ENCODE results near the gene TCOF1.

The TCOF1 gene

DNA sequence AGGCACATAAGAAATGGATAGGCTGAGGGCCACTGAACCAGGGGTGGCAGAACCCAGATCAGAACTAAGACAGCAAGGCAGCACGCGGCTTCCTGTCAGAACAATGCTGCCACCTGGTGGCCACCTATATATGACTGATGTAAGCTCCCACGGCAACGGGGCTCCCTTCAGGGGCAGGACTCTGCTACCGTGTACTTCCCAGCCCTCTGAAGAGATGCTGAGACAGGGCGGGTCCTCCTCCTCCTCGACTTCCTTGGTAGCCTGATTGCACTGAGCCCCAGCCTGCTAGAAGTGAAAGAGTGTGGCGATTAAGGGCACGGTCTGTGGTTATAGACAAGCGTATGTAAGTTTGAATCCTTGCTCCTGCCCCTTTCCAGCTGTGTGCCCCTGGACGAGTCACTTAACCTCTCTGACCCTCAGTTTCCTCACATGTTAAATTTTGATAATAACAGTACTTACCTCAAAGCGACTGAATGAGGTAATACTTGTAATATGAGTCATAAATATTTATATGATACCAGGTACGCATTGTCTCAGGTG, 78.7 kb downstream of the TCOF1 start:
- DNase-seq: peak; percentile 49 to 89

DNA sequence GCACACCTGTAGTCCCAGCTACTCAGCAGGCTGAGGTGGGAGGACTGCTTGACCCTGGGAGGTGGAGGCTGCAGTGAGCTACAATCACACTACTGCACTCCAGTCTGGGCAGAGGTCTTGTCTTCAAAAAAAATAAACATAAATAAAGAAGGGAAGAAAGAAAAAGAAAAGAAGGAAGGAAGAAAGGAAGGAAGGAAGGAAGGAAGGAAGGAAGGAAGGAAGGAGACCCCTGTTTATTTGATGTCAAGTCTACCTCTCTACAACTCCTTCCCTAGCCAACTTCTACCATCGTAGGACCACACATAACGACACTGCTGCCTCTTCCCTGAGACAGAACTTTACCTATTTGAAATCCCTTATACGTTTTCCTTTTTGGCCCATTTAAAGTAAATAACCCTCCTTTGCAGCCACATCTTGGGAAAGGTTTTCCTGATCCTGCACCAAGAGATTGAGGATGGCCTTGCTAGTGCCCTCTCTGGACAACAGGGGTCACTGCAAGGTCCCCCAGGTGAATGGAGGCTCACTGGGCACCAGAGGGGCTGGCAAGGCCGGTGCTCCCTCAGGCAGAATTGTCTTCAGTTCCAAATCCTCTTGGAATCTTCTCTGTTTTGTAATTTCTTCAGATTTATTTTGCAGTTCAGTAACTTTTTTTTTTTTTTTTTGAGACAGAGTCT, 81.5 kb downstream of the TCOF1 start:
- DNase-seq: no peak

DNA sequence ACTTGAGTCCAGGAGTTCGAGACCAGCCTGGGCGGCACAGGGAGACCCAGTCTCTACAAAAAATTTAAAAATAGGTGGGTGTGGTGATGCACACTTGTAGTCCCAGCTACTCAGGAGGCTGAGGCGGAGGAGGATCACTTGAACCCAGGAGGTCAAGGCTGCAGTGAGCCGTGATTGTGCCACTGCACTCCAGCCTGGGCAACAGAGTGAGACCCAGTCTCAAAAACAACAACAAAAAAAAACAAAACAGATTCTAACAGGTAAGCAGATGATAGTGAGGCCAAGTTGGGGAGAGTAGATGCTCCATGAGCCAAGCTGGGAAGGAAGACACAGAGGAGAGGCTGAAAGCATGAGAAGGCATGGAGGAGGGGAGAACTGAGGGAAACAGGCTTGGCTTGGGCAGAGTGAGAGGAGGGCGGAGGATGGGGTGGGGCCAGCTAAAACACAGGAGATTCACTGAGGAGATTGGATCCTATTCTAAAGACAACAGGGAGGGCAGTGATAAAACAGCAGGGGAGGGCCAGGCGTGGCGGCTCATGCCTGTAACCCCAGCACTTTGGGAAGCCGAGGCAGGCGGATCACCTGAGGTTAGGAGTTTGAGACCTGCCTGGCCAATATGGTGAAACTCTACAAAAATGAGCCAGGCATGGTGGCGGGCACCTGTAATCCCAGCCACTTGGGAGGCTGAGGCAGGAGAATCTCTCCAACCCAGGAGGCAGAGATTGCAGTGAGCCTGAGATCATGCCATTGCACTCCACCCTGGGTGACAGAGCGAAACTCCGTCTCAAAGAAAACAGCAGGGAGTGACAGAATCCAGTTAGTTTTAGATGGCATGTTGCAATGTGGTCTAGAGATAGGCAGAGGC, 83.7 kb downstream of the TCOF1 start:
- DNase-seq: no peak

DNA sequence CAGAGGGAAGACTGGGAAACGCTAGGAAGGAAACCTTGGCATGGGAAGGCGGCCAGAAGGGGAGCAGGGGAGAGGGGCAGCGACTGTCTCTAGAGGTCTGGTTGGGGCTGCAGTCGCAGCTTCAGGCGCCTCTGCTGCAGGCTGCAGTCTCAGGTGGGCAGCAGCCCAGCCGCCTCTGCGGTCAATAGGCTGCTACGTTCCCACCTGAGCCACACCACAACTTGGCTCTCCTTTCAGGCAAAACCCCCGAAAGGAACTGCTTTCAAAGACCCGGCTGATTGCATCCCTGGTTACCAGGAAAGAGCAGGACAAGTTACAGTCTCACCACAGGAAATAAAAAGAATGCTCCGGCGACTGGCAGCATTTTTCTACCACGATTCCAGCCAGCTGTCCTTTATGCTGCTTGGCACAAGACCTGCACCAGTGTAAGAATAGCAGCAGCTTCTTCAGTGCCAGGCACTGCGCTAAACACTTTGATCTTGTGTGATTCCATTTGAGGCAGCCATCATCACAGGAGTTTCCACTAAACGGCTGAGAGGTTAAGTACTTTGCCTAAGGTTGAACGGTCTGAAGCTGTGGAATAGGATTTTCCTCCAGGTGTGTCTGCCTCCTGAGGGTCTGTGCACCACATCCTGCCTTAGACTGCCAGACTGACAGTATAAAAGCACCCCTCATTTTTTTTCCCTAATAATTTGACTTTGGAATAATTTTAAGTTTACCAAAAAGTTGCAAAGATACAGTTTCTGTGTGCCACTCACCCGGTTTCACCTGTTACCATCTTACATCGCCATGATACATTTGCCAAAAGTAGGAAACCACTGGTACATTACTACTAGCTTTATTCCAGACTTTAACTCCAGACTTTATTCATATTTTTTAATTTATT, 84.6 kb downstream of the TCOF1 start:
- DNase-seq: no peak

DNA sequence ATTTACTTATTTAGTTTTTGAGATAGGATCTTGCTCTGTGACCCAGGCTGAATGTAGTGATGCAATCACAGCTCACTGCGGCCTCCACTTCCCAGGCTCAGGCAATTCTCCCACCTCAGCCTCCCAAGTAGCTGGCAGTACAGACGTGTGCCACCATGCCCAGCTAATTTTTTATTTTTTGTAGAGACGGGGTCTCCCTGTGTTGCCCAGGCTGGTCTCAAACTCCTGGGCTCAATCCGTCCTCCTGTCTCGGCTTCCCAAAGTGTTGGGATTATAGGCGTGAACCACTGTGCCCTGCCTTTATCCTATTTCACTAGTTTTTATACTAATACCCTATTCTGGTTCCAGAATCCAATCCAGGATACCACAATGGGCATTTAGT, 85.2 kb downstream of the TCOF1 start:
- DNase-seq: no peak

DNA sequence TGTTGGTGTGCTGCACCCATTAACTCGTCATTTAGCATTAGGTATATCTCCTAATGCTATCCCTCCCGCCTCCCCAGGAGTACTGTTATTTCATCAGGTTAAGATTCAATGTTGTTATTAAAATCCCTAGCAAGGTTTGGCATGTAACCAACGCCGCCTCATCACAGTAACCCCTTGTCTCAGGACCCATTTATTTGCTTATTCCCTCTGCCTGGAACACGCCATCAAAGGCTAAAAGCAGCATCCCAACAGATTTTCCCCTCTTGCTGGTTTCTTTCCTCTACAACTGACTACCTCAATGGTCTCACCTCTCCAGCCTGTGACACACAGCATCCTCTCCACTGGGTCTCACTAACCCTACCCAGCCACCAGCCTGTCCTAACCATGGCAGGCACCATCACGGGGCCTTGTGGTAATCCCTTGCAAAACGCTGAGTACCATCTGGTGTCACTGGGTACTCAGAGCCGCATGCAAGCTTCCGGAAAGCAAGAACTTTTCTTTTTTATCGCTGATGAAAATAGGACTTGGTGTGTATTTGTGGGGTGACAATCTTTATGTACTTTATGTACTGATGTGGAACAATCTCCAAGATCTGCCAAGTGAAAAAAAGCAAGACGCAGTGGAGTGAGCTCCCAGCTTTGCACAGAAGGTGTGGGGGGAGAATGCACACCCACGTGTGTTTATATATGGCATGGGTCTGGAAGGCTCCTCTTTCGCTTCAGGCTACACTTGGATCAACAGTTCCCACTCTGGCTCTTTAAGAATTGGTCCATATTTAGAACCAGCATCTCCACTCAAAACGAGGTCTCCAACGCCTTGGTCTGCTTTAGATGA, 86.0 kb downstream of the TCOF1 start:
- DNase-seq: no peak

DNA sequence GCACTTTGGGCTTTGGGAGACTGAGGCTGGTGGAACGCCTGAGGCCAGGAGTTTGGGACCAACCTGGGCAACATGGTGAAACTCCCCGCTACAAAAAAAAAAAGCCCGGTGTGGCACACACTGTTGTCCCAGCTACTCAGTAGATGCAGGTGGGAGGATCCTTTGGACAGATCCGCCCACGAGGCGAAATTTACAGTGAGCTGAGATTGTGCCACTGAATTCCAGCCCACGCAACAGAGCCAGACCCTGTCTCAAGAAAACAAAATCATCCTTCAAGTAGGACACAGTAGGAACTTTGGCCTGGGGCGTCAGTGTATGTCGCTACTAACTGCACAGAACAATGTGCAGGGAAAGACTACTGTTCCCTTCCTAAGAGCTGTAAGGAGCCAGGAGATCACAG, 87.3 kb downstream of the TCOF1 start:
- no peak for DNase-seq

DNA sequence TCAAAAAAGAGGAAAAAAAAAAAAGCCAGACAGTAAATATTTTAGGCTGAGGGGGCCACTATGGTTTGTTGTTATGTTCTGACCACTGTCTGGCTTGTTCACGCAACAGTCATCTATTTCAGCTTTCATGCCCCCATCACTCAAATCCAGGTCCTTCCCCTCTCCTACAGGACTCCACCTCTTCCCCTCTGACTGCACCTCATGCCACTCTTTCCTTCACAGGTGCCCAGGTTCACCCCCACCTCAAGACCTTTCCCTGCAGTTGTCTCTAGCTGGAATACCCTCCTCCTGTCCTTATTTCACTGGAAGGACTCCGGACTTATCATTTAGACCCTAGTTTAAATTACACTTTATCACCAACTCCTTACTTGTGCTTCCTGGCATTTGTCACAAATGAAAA, 88.6 kb downstream of the TCOF1 start:
- DNase-seq: no peak

DNA sequence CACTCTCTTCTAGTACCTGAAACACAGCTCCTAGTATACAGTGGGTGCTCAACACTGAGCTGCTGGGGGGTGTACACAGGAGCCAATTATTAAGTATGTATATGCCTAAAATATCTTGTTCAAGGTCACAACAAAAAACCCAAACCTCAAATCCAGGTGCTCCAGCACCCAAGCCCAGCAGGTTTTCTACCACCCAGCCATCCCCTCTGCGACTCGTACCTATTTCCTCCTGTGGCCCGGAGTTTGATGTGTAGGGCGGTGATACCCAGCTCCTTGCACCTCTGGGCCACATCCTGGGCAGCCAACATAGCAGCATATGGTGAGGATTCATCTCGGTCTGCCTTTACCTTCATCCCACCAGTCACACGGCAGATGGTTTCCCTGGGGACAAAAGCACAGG, 89.1 kb downstream of the TCOF1 start:
- DNase-seq: no peak

DNA sequence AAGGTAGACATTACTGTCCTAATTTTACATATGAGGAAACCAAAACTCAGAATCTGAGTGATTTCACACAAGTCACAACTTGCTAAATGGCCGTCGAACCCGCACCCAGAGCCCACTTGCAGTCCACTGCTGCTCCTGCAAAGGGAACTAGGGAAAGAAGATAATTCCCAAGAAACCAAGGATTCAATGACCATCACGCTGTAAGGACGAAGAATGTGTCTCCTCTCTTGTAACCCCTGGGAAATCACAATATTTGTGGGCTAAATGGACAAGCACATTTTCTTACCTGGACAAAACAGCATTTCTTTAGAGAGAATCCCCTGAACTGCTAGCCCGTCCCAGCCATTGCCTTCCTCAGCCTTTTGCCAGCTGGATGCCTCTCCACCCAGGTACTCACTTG, 89.7 kb downstream of the TCOF1 start:
- DNase-seq: no peak

DNA sequence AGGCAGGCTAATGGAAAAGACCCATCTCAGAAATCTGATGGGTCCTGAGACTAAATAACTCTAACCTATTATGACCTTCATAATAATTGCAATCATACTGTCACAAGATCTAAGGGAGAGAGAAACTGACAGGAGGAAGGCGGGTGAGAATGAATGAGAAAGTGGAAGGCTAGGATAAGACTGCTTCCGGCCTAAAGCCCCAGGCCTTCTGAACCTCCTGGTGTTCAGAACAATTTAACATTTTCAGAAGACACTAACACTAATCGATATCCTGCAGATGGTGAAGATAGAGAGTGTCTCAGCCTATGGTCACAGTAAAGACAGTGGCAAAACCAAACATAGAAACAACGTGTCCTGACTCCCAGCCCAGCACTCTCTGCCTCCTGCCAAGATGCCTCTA, 90.8 kb downstream of the TCOF1 start:
- no peak for DNase-seq

DNA sequence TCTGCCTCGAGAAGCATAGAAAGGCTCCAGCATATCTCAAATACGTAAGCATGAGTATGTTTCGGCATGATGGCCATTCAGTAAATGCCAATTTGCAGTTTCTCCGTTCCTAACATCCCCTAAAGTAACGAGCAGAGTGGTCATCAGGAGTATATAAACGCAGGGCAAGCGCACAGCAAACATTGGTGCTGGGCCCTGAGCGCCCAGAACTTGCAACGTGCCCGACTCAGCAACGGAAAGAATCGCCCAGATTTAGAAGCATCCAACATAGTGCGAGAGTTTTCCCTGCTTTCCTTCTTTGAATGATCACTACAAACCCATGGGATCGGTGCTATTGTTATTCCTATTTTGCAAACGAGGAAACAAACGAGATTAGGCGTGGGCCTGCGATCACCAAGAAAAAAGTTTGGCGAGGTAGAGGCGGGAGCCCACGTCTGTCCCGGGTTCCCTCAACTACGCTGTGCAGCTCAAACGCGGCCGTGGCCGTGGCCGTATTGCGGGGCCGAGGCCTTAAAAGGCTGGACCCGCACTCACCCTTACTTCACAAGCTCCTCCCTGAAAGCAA, 91.5 kb downstream of the TCOF1 start:
- no peak for DNase-seq

All from bone marrow (tissue), 2 donors.